ENCODE data around the gene SSC5D. TPM values are rescaled to one million over a fixed set of nuclear protein-coding genes. Genes with fewer than 3 reads are reported as not detected.

SSC5D gene
- total and polyA plus RNA-seq, 4 donors: 0.08 to 1.0 (median 0.51) TPM

DNA sequence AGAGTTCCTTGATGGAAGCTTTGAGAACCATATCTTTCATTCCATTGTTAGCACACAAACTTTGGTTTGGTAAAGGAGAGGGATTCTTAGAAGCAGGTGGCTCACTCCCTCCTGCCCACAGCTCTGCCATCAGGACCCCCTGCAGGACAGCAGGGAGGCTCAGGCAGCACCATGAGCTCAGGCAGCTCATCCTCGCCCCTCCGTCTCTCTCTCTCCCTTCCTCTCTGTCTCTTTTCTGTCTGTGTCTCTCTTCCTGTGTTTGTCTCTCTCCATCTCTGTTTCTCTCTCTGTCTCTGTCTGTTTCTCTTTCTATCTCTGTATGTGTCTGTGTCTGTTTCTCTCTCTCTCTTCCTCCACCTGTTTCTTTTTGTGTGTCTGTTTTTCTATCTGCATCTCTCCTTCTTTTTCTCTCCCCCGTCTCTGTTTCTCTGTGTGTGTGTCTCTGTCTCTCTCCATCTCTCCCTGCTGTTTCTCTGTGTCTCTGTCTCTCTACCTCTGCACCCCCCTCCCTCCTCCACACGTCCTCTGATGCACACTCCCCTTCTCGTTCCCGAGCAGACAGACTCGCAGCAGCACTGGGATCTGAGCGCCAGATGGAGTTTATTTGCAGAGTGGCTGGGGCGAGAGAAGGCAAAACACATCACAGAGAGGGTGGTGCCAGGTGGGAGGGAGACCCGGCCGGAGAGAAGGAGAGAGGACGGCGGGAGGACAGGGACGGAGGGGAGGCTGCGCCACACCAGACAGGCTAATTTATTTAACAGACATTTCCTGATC lies 40.0 kb downstream of the SSC5D start:
- Histone ChIP-seq H3K27me3 (ENCODE audit: control insufficient read depth in 4 of 4, insufficient read depth in 4 of 4, low read length in 3 of 4) (no peaks in the 10 kb centered on the region), H3K9me3 (ENCODE audit: control insufficient read depth in 4 of 4, low read length in 3 of 4) (no peaks in the 10 kb centered on the region), H3K27ac (ENCODE audit: low read depth in 1 of 2, low read length in 2 of 2) (no peak overlapping the region), H3K4me3 (ENCODE audit: low read depth in 1 of 3, low read length in 3 of 3) (no peak overlapping the region), H3K9ac (ENCODE audit: low read depth in 1 of 2, low read length in 2 of 2) (no peak overlapping the region), H3K36me3 (ENCODE audit: control insufficient read depth in 4 of 4, insufficient read depth in 3 of 4, low read depth in 1 of 4, low read length in 3 of 4) (no peaks in the 10 kb centered on the region), H3K4me1 (ENCODE audit: control insufficient read depth in 4 of 4, insufficient read depth in 4 of 4, low read length in 3 of 4) (peaks cover 0 to 10% (median 5%) of the 10 kb centered on the region in 4 donors)
- DNase-seq (ENCODE audit: low spot score): no peak
- 25% methylated on average over 15 of the region's 15 CpGs for WGBS
- TF ChIP-seq, protein P1, sequence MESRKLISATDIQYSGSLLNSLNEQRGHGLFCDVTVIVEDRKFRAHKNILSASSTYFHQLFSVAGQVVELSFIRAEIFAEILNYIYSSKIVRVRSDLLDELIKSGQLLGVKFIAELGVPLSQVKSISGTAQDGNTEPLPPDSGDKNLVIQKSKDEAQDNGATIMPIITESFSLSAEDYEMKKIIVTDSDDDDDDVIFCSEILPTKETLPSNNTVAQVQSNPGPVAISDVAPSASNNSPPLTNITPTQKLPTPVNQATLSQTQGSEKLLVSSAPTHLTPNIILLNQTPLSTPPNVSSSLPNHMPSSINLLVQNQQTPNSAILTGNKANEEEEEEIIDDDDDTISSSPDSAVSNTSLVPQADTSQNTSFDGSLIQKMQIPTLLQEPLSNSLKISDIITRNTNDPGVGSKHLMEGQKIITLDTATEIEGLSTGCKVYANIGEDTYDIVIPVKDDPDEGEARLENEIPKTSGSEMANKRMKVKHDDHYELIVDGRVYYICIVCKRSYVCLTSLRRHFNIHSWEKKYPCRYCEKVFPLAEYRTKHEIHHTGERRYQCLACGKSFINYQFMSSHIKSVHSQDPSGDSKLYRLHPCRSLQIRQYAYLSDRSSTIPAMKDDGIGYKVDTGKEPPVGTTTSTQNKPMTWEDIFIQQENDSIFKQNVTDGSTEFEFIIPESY (IDR thresholded peaks at IDR 0.05): no peak
- TF ChIP-seq RXRA (IDR thresholded peaks at IDR 0.05) (no peak), FOXA1 (IDR thresholded peaks at IDR 0.05) (no peak), TAF1 (conservative IDR thresholded peaks at IDR 0.05) (no peak), SP1 (IDR thresholded peaks at IDR 0.05) (no peak), EGR1 (IDR thresholded peaks at IDR 0.05; ENCODE audit: low read depth in 2 of 2) (no peak), YY1 (IDR thresholded peaks at IDR 0.05) (no peak), GABPA (IDR thresholded peaks at IDR 0.05 in 1 of 2, conservative IDR thresholded peaks at IDR 0.05 in 1 of 2) (no peak), NR2F2 (IDR thresholded peaks at IDR 0.05) (no peak), RAD21 (IDR thresholded peaks at IDR 0.05) (no peak), JUND (IDR thresholded peaks at IDR 0.05) (no peak), HNF4G (IDR thresholded peaks at IDR 0.05) (no peak), HNF4A (conservative IDR thresholded peaks at IDR 0.05) (no peak)
- TF ChIP-seq, protein P2, sequence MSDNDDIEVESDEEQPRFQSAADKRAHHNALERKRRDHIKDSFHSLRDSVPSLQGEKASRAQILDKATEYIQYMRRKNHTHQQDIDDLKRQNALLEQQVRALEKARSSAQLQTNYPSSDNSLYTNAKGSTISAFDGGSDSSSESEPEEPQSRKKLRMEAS (IDR thresholded peaks at IDR 0.05): no peak
- TF ChIP-seq, protein P3, sequence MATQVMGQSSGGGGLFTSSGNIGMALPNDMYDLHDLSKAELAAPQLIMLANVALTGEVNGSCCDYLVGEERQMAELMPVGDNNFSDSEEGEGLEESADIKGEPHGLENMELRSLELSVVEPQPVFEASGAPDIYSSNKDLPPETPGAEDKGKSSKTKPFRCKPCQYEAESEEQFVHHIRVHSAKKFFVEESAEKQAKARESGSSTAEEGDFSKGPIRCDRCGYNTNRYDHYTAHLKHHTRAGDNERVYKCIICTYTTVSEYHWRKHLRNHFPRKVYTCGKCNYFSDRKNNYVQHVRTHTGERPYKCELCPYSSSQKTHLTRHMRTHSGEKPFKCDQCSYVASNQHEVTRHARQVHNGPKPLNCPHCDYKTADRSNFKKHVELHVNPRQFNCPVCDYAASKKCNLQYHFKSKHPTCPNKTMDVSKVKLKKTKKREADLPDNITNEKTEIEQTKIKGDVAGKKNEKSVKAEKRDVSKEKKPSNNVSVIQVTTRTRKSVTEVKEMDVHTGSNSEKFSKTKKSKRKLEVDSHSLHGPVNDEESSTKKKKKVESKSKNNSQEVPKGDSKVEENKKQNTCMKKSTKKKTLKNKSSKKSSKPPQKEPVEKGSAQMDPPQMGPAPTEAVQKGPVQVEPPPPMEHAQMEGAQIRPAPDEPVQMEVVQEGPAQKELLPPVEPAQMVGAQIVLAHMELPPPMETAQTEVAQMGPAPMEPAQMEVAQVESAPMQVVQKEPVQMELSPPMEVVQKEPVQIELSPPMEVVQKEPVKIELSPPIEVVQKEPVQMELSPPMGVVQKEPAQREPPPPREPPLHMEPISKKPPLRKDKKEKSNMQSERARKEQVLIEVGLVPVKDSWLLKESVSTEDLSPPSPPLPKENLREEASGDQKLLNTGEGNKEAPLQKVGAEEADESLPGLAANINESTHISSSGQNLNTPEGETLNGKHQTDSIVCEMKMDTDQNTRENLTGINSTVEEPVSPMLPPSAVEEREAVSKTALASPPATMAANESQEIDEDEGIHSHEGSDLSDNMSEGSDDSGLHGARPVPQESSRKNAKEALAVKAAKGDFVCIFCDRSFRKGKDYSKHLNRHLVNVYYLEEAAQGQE (IDR thresholded peaks at IDR 0.05): no peak
- TF ChIP-seq, protein P4, sequence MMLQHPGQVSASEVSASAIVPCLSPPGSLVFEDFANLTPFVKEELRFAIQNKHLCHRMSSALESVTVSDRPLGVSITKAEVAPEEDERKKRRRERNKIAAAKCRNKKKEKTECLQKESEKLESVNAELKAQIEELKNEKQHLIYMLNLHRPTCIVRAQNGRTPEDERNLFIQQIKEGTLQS (IDR thresholded peaks at IDR 0.05): no peak
- TF ChIP-seq, protein P5, sequence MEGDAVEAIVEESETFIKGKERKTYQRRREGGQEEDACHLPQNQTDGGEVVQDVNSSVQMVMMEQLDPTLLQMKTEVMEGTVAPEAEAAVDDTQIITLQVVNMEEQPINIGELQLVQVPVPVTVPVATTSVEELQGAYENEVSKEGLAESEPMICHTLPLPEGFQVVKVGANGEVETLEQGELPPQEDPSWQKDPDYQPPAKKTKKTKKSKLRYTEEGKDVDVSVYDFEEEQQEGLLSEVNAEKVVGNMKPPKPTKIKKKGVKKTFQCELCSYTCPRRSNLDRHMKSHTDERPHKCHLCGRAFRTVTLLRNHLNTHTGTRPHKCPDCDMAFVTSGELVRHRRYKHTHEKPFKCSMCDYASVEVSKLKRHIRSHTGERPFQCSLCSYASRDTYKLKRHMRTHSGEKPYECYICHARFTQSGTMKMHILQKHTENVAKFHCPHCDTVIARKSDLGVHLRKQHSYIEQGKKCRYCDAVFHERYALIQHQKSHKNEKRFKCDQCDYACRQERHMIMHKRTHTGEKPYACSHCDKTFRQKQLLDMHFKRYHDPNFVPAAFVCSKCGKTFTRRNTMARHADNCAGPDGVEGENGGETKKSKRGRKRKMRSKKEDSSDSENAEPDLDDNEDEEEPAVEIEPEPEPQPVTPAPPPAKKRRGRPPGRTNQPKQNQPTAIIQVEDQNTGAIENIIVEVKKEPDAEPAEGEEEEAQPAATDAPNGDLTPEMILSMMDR (IDR thresholded peaks at IDR 0.05; ENCODE audit: low read depth, low read length, missing input control): no peak

Measured in liver (tissue), 9 donors.